HG03571 (cell line): Measurements from ENCODE around the gene CHIC2.
"Not testable (repeated sequence)": the region's sequence is repeated elsewhere in the genome, so short reads cannot be mapped to it uniquely, and the experiment has no call there.

Experiments
- ATAC-seq: cut with Tn5 transposase; IDR thresholded peaks from one replicate; pipeline ENCODE4 v1.9.1; 2021; ENCODE audit not compliant: unreplicated experiment

Gene CHIC2

DNA sequence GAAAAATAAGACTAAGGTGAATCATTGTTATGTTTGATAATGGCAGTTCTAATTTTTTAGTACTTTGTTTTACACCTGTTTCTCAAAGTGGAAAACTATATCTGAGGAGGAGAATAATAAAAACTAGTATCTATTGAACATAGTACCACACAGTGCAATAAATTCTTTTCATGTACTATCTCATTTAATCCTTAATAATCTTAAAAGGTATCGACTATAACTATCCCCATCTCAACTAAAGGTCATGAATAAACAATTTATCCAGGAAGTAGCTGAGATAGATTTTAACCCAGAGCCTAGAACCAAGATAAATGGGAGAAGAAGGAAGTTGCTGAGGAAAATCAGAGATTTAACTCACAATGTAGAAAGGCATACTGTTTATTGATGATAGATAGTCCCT, 2.5 kb downstream of the CHIC2 start:
- ATAC-seq, result no peak

GRCh38 chr4:54061067-54061466, 3.3 kb downstream of the CHIC2 start:
- no peak for ATAC-seq

- no peak for ATAC-seq
These were observed 4.3 kb downstream of the CHIC2 start for GRCh38 chr4:54060116-54060515.

DNA sequence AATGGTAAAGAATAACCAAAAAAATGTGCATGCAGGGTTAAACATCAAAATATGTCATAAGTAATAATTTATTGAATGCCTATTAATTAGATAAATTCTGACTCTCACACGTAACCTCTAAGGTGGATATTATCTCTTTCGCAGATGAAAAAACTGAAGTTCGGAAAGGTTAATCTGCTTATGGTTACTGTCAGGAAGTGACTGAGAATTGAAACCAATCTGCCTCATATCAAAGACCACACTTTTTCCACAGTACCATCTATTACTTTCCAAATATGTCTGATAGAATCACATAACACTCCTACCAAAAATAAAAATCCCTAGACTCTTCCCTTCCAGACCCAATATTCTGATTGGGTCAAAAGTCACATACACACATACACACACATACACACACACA, 6.2 kb downstream of the CHIC2 start:
- ATAC-seq, result no peak

DNA sequence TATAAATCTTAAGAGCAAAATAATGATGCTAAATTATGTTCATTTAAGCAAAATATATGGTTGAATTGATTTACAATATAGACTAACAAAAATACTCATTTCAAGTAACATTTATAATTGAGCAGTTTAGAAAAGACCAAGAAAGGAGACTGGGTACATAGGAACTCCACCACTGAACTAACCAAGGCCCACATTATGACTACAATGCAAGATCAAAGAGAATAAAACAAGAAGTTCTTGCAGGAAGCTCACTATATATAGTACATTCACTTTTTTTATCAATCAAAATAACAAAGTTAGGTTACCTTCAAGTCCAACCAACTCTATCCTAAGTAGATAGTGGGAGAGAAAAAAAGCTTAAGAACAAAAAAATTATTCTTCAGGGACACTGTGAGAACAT, 8.0 kb downstream of the CHIC2 start:
- no peak for ATAC-seq

GRCh38 chr4:54055494-54055893, 8.9 kb downstream of the CHIC2 start:
- no peak for ATAC-seq

DNA sequence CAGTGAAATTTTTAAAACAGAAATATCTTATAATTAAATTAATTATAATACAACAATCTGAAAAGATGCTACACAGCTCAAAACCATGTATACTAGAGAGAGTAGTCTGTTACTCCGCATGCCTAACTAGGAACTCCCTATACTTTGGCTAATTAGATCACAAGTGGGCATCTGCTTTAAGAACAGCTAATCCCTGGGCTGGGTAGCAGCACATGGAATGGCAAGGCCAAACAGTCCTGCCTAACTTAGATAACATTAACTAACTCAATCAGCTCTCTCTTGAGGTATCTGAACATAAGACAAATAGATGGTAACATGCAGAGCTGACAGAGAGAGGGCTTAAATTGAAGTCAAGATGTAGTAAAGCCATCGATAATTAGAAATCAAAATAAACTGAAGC, 9.9 kb downstream of the CHIC2 start:
- ATAC-seq, result no peak

- ATAC-seq, result not testable (repeated sequence)
These were observed 11.1 kb downstream of the CHIC2 start for GRCh38 chr4:54053322-54053721.

DNA sequence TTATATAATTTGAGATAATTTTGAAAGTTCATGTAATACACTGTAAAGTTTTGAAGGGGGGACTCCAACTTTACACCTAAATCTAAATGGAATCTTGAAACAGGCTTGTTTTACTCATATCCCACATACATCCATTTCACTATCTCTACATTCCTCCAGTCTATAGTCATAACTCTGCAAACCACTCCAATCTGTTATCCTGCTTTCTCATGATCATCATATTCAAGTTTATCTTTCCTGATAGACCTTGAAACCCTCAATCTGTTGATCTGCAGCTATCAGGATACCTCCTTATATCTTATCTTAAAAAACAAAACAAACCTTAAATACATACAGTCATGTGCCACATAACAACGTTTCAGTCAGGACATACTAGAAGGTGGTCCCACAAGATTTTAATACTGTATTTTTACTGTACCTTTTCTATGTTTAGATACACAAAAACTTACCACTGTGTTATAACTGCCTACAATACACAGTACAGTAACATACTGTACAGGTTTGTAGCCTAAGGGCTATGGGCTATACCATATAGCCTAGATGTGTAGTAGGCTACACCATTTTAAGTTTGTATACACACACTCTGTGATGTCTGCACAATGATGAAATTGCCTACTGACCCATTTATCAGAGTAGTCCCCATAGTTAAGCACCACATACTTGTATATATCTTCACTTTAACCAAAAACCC, 14.0 kb downstream of the CHIC2 start:
- ATAC-seq, result no peak

GRCh38 chr4:54043630-54044029, 20.8 kb downstream of the CHIC2 start:
- ATAC-seq, result not testable (repeated sequence)

DNA sequence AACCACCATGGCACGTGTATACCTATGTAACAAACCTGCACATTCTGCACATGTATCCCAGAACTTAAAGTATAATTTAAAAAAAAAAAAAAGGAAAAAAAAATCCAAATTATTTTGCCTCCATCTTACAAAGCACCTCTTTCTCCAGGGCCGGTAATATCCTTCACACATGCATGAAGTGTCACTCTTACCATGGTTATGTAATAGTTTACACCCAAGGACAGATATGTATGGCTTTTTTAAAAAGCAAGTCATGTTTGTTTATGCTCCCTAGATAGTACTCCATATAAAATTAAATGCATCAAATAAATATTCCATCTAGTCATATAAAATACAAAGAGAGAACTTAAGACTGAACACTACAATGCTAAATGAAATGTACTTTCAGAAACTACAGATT, 22.5 kb downstream of the CHIC2 start:
- ATAC-seq, result no peak

DNA sequence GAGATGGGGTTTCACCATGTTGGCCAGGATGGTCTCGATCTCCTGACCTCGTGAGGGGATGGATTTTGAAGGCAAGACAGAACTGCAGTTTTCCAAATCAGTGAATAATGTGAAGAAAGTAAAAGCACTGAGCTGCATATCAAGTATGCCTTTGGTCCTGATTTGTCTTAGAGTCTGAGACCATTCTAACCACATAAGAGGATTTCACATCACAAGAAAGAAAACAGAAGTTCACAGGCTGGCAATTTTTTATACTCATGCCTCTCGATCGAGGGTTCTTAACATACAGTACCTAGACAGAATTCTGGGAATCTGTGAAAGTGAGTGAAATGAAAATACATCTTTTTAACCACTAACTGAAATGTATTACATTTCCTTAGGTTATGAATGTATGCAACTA, 23.3 kb downstream of the CHIC2 start:
- no peak for ATAC-seq

- ATAC-seq, result no peak
These were observed 26.3 kb downstream of the CHIC2 start for GRCh38 chr4:54038056-54038455.

DNA sequence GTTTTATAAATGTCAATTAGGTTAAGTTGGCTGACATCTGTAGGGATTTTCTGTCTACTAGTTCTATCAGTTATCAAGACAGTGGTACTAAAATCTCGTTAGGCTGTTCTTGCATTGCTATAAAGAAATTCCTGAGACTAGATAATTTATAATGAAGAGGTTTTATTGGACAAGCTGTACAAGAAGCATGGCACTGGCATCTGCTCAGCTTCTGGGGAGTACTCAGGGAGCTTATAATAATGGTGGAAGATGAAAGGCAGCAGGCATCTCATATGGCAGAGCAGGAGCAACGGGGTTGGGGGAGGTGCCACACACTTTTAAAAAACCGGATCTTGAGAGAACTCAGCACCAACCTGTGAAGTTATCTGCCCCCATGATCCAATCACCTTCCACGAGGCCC, 28.2 kb downstream of the CHIC2 start:
- no peak for ATAC-seq

DNA sequence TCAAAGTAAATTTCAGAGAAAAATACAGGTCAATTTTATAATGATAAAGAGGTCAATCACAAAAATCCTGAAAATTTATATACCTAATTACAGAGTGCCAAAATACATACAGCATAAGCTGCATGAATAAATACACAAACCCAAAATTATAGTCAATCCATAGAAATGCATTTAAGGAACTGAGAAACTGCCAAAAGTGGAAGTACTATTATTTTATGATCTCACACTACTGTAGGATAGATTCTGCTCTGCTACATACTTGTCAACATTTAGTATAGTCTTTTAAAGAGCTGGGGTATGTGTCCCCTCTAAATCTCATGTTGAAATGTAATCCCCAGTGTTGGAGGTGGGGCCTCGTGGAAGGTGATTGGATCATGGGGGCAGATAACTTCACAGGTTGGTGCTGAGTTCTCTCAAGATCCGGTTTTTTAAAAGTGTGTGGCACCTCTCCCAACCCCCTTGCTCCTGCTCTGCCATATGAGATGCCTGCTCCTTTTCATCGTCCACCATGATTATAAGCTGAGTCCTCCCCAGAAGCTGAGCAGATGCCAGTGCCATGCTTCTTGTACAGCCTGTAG, 31.8 kb downstream of the CHIC2 start:
- no peak for ATAC-seq

GRCh38 chr4:54027311-54027710, 37.1 kb downstream of the CHIC2 start:
- no peak for ATAC-seq

DNA sequence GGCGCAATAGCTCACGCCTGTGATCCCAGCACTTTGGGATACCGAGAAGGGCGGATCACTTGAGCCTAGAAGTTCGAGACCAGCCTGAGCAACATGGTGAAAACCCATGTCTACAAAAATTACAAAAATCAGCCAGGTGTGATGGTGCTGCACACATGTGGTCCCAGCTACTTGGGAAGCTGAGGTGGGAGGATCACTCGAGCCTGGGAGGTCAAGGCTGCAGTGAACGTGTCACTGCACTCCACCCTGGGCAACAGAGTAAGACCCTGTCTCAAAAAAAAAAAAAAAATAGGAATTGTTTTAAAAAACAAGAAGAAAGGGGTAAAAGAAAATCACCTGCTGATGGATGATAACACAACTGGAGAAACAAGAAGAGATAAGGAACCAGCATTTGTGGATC, 38.8 kb downstream of the CHIC2 start:
- no peak for ATAC-seq

DNA sequence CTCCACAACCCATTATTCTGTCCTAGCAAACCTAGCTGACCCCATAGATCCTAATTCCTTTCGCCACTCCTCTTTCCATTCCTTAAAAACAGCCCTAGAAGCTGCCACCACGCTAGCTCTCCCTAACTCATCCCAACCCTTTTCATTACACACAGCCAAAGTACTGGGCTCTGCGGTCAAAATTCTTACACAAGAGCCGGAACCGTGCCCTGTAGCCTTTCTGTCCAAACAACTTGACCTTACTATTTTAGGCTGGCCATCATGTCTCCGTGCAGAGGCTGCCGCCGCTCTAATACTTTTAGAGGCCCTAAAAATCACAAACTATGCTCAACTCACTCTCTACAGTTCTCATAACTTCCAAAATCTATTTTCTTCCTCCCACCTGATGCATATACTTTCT, 41.4 kb downstream of the CHIC2 start:
- not testable (repeated sequence) for ATAC-seq

DNA sequence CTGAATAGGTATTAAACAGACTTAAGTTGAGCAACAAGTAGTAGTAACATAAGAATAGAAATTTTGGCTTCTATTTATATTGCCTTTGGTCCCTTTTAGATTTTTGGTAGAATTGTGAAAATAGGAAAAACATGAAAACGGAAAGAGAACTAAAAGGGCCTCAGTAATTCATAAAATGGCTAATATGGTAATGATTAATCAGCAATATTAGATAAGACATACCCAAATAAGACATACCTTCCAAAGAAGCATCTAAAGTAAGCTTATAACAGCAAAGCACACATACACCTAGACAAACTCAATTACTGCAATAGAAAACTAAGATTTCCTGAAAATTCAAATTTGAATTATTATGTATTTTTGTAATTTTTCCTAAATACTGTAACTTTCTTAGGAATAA, 46.4 kb downstream of the CHIC2 start:
- no peak for ATAC-seq

GRCh38 chr4:54017308-54017707, 47.1 kb downstream of the CHIC2 start:
- ATAC-seq, result no peak

- ATAC-seq, result no peak
These were observed 47.9 kb downstream of the CHIC2 start for GRCh38 chr4:54016504-54016903.

DNA sequence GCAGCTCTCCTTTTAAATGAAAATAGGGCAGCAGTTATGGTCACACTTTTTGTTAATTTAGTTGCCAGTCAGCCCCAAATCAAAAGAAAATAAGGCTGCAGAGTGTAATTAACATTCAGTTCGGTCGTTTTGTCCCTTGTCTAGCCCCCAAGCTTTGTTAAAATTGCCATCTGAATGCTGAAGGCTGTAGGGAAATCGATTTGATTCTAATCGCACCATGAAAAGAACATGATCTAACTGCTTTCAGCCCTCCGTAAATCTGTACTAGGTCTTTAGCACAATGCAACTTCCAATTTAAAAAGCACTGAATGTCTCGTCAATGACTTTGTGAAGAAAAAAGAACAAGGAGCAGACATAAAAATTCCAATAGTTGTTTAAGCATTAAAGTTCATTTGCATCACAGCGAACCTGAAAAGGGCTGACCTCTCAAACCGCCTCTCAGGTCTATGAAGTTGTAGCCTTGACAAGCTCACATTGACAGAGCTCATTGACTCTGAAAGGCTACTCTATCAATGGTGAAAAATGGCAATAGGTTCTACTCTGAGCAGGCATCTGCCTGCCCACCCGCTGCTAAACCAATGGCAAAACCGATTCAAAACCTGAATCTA, 48.9 kb downstream of the CHIC2 start:
- no peak for ATAC-seq
